PC-9 (cell line): Measurements from ENCODE around the gene ELMO1.

Experiments used
- CTCF ChIP-seq: fragments of 200-600 bp; sonication (generic); conservative IDR thresholded peaks from 2 replicates; pipeline ENCODE4 v1.6.1; 2017; ENCODE audit warnings: mixed run types, antibody characterized with exemption, mild to moderate bottlenecking, moderate library complexity
- EZH2 ChIP-seq: fragments of 200-600 bp; sonication (generic); IDR thresholded peaks from 2 replicates; pipeline ENCODE4 v1.8.0; 2017; ENCODE audit warnings: antibody characterized with exemption, low read depth

DNA sequence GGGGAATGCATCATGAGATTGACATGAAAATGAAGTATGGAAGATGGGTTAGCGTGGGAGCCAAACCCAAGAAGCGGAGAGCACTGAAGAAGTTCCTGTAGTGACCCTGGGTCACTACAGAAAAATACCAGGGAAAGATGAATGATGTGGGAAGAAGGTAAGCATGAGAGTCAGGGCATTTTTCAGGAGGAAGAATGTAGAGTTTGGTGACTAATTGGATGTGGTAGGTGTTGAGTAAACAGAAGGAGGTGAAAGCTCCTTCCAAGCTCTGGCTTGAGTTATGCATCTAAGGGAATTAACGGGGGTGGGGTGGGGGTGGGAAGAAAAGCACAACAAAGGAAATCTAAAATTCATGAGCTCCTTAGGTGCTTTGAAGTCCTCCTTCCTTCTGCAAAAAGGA lies 486.3 kb downstream of the ELMO1 start:
- TF ChIP-seq CTCF = no peak
- TF ChIP-seq EZH2 = no peak
